OCI-LY1 (cell line): ENCODE data around the gene MPRIP.

Experiments used
- EZH2 ChIP-seq: fragments of 200-600 bp; sonication (generic), shearing (Covaris generic); IDR thresholded peaks from 2 replicates; pipeline ENCODE4 v1.8.0; 2017; ENCODE audit warnings: borderline replicate concordance, mixed run types, mild to moderate bottlenecking, antibody characterized with exemption, low read length, moderate library complexity, mixed read lengths
- TF ChIP-seq, protein P1 (sequence below): fragments of 200-600 bp; sonication (generic), shearing (Covaris generic); IDR thresholded peaks from 2 replicates; pipeline ENCODE4 v1.5.1; 2017; ENCODE audit warnings: mild to moderate bottlenecking, antibody characterized with exemption, low read length, moderate library complexity, mixed read lengths

DNA sequence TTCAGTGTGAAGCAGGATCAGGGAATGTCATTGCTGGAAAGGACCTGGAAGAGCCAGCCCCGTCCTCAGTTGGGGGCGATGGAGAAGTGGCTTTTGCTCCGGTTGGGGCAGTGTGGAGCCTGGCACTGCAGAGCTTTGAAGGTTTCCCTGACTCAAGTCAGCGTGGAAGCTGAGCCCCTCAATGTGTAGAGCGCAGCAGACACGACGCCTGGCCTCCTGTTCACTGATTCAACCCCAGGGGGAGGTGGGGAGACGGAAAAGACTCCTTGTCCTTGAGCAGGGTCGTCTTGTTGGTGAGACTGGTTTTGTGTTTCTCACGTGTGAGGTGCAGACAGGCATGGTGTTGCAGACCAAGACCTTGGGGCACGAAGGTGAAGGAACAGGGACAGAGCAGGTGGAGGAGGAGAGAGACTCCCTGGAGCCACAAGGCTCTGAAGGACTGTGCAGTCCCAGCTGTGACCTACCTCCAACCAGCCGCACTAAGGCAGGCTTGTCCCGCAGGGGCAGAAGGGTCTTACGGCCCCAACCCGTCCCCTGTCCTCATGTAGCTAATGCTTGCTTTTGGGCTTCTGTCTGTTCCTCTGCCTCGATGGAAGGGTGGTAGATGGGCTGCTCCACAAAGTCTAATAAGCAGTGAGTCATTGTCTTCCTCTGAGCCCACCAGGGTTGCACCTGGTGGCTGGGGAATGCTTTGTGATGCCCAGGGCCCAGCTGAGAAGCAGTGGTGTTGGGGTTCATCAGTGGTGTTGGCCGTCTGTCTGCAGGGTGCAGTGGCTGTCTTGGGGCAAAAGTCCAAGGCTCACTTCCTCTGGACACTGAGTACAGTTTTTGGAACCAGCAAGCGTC is 47.8 kb downstream of the MPRIP start:
- TF ChIP-seq, protein P1, sequence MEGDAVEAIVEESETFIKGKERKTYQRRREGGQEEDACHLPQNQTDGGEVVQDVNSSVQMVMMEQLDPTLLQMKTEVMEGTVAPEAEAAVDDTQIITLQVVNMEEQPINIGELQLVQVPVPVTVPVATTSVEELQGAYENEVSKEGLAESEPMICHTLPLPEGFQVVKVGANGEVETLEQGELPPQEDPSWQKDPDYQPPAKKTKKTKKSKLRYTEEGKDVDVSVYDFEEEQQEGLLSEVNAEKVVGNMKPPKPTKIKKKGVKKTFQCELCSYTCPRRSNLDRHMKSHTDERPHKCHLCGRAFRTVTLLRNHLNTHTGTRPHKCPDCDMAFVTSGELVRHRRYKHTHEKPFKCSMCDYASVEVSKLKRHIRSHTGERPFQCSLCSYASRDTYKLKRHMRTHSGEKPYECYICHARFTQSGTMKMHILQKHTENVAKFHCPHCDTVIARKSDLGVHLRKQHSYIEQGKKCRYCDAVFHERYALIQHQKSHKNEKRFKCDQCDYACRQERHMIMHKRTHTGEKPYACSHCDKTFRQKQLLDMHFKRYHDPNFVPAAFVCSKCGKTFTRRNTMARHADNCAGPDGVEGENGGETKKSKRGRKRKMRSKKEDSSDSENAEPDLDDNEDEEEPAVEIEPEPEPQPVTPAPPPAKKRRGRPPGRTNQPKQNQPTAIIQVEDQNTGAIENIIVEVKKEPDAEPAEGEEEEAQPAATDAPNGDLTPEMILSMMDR: no peak
- TF ChIP-seq EZH2: no peak
